DMS 273 (cell line): Measurements from ENCODE around the gene CCN6.

Experiments
- DNase-seq: peaks from one replicate; lab custom pipeline; 2025; ENCODE audit not compliant: unreplicated experiment; lab: John Stamatoyannopoulos, UW

Gene CCN6

GRCh38 chr6:112054001-112054400 lies at the start of gene CCN6:
Gene CCN6 (plus strand): TSS chr6:112054104. CDS start chr6:112054358, 254 bp downstream.
- DNase-seq: no peak

- DNase-seq: no peak
Observed at GRCh38 chr6:112004201-112005012, 49.5 kb upstream of the CCN6 start.

- DNase-seq: no peak
Observed at GRCh38 chr6:112005013-112005371, 48.9 kb upstream of the CCN6 start.

GRCh38 chr6:112007254-112007653 lies 46.6 kb upstream of the CCN6 start:
- DNase-seq: no peak

GRCh38 chr6:112007805-112008204 lies 46.1 kb upstream of the CCN6 start:
- DNase-seq: no peak

GRCh38 chr6:112008482-112008881 lies 45.4 kb upstream of the CCN6 start:
- DNase-seq: no peak

GRCh38 chr6:112010328-112010727 lies 43.6 kb upstream of the CCN6 start:
- DNase-seq: peak; percentile 28

- no peak for DNase-seq
Observed at GRCh38 chr6:112013051-112013450, 40.9 kb upstream of the CCN6 start.

- peak; percentile 61 for DNase-seq
Observed at GRCh38 chr6:112014483-112014882, 39.4 kb upstream of the CCN6 start.

GRCh38 chr6:112015725-112016124 lies 38.2 kb upstream of the CCN6 start:
- no peak for DNase-seq

- DNase-seq: no peak
Observed at GRCh38 chr6:112016320-112016719, 37.6 kb upstream of the CCN6 start.

- no peak for DNase-seq
Observed at GRCh38 chr6:112017169-112017568, 36.7 kb upstream of the CCN6 start.

GRCh38 chr6:112017760-112018537 lies 36.0 kb upstream of the CCN6 start:
- DNase-seq: no peak

GRCh38 chr6:112018619-112019416 lies 35.1 kb upstream of the CCN6 start:
- peak; percentile 32 for DNase-seq

GRCh38 chr6:112019589-112019988 lies 34.3 kb upstream of the CCN6 start:
- no peak for DNase-seq

- DNase-seq: peak; percentile 27
Observed at GRCh38 chr6:112021691-112022310, 32.1 kb upstream of the CCN6 start.

GRCh38 chr6:112022749-112023148 lies 31.2 kb upstream of the CCN6 start:
- DNase-seq: no peak

- DNase-seq: no peak
Observed at GRCh38 chr6:112024464-112024863, 29.4 kb upstream of the CCN6 start.

GRCh38 chr6:112026933-112027332 lies 27.0 kb upstream of the CCN6 start:
- no peak for DNase-seq

- DNase-seq: no peak
Observed at GRCh38 chr6:112027942-112028674, 25.8 kb upstream of the CCN6 start.
